Trophoblast cell (in vitro differentiated cells and primary cell): Measurements from ENCODE around the gene EME1.
"Not testable (repeated sequence)": the region's sequence is repeated elsewhere in the genome, so short reads cannot be mapped to it uniquely, and the experiment has no call there.

Experiments
- DNase-seq, 2 donors: peaks; one replicate each; pipeline ENCODE4 v3.0.0-alpha.2; 2016
- H2AFZ ChIP-seq: 2 replicates; pipeline ENCODE4 v1.6.1; 2013; ENCODE audit warnings: low read length, moderate library complexity, mild to moderate bottlenecking; ENCODE audit not compliant: insufficient read depth, poor library complexity
- H2AK5ac ChIP-seq: 2 replicates; pipeline ENCODE4 v1.6.1; 2013; ENCODE audit warnings: mild to moderate bottlenecking, low read length
- H2BK120ac ChIP-seq: 2 replicates; pipeline ENCODE4 v1.6.1; 2013; ENCODE audit warnings: low read length, mild to moderate bottlenecking, moderate library complexity; ENCODE audit not compliant: insufficient read depth, poor library complexity
- H2BK12ac ChIP-seq: 2 replicates; pipeline ENCODE4 v1.6.1; 2013; ENCODE audit warnings: mild to moderate bottlenecking, low read length, moderate library complexity
- H2BK5ac ChIP-seq: 2 replicates; pipeline ENCODE4 v1.6.1; 2013; ENCODE audit warnings: low read length, low read depth, moderate library complexity, mild to moderate bottlenecking; ENCODE audit not compliant: poor library complexity
- H3K14ac ChIP-seq: 2 replicates; pipeline ENCODE4 v1.6.1; 2013; ENCODE audit warnings: mild to moderate bottlenecking, low read length
- H3K18ac ChIP-seq: 2 replicates; pipeline ENCODE4 v1.6.1; 2013; ENCODE audit warnings: mild to moderate bottlenecking, low read length
- H3K23ac ChIP-seq: 2 replicates; pipeline ENCODE4 v1.6.1; 2013; ENCODE audit warnings: low read length
- H3K27ac ChIP-seq: 2 replicates; pipeline ENCODE4 v1.5.1; 2013; ENCODE audit warnings: low read depth, mild to moderate bottlenecking, inconsistent platforms, low read length, moderate library complexity
- H3K27me3 ChIP-seq: 2 replicates; pipeline ENCODE4 v1.6.1; 2013; ENCODE audit warnings: inconsistent platforms, mild to moderate bottlenecking, low read length, moderate library complexity; ENCODE audit not compliant: insufficient read depth
- H3K36me3 ChIP-seq, 2 experiments: 1 replicate in 1 of 2; 2 replicates in 1 of 2; pipeline ENCODE4 v1.6.1; 2013; ENCODE audit warnings: low read length in 2 of 2, mild to moderate bottlenecking in 2 of 2, moderate library complexity in 1 of 2; ENCODE audit not compliant: insufficient read depth in 2 of 2, control insufficient read depth in 1 of 2
- H3K4ac ChIP-seq: 2 replicates; pipeline ENCODE4 v1.6.1; 2013; ENCODE audit warnings: low read depth, mild to moderate bottlenecking, low read length, moderate library complexity
- H3K4me1 ChIP-seq, 2 experiments: 1 replicate in 1 of 2; 2 replicates in 1 of 2; pipeline ENCODE4 v1.6.1; 2013; ENCODE audit warnings: low read length in 2 of 2, mild to moderate bottlenecking in 2 of 2, moderate library complexity in 1 of 2; ENCODE audit not compliant: insufficient read depth in 2 of 2, control insufficient read depth in 1 of 2
- H3K4me2 ChIP-seq: 2 replicates; pipeline ENCODE4 v1.6.1; 2013; ENCODE audit warnings: inconsistent platforms, mild to moderate bottlenecking, low read length, moderate library complexity
- H3K4me3 ChIP-seq: 2 replicates; pipeline ENCODE4 v1.5.1; 2013; ENCODE audit warnings: mild to moderate bottlenecking, low read depth, low read length, inconsistent platforms
- H3K79me1 ChIP-seq: one replicate; pipeline ENCODE4 v1.6.1; 2013; ENCODE audit warnings: low read length
- H3K79me2 ChIP-seq: 2 replicates; pipeline ENCODE4 v1.6.1; 2013; ENCODE audit warnings: low read length, mild to moderate bottlenecking; ENCODE audit not compliant: control insufficient read depth, insufficient read depth, poor library complexity
- H3K9ac ChIP-seq: 2 replicates; pipeline ENCODE4 v1.6.1; 2013; ENCODE audit warnings: mild to moderate bottlenecking, low read length
- H3K9me3 ChIP-seq: 2 replicates; pipeline ENCODE4 v1.6.1; 2013; ENCODE audit warnings: low read depth, mild to moderate bottlenecking, control low read depth, inconsistent platforms, low read length; ENCODE audit not compliant: insufficient read depth
- H4K12ac ChIP-seq: 2 replicates; pipeline ENCODE4 v1.6.1; 2013; ENCODE audit warnings: low read depth, mild to moderate bottlenecking, low read length, moderate library complexity
- H4K8ac ChIP-seq: 2 replicates; pipeline ENCODE4 v1.6.1; 2013; ENCODE audit warnings: low read depth, mild to moderate bottlenecking, low read length, moderate library complexity
- H4K91ac ChIP-seq: one replicate; pipeline ENCODE4 v1.6.1; 2013; ENCODE audit warnings: low read depth, mild to moderate bottlenecking, low read length, moderate library complexity
- WGBS: extraction: QIAGEN DNeasy Blood & Tissue Kit; methylation state at CpG from one replicate; pipeline ENCODE4 v1.1.7; 2013; ENCODE audit warnings: missing lambda C conversion rate; ENCODE audit not compliant: insufficient read length, insufficient coverage; ENCODE audit errors: extremely low coverage; 5-methylcytosine and 5-hydroxymethylcytosine counted together

Gene EME1

DNA sequence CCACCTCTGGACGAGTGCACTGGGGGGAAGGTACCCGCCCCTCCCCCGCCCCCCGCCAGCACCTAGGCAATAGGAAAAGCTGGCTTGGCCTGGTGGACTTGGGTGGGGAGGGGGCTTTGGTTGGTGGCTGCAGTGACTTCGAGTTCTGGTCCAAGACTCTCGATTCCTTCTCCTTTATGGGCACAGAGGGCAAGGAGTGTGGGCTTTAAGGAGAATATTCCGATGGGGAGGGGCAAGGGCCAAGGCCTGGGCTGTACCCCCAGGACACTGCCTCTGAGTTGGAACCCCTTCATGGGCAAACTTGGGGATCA, 53.4 kb downstream of the EME1 start:
- Histone ChIP-seq H3K23ac (no peak overlapping the region), H3K9ac (no peak overlapping the region), H3K4me3 (peak overlapping the region; percentile 74), H4K12ac (peak overlapping the region; percentile 80), H3K79me1 (peaks cover 33% of the 10 kb centered on the region), H3K9me3 (no peaks in the 10 kb centered on the region), H3K27me3 (no peaks in the 10 kb centered on the region), H3K27ac (peak overlapping the region; percentile 80), H3K4ac (peak overlapping the region; percentile 51), H3K79me2 (peaks cover 16% of the 10 kb centered on the region), H2BK120ac (peak overlapping the region; percentile 52), H2BK5ac (peak overlapping the region; percentile 78), H3K14ac (peak overlapping the region; percentile 38), H2BK12ac (peak overlapping the region; percentile 84), H2AK5ac (peak overlapping the region; percentile 18), H4K91ac (peak overlapping the region; percentile 72), H3K18ac (peak overlapping the region; percentile 72), H3K4me1 (peaks cover 43 to 53% of the 10 kb centered on the region in 2 experiments), H3K36me3 (no peaks in the 10 kb centered on the region), H4K8ac (peak overlapping the region; percentile 59), H3K4me2 (peak overlapping the region; percentile 62), H2AFZ (peak overlapping the region; percentile 39)
- WGBS = no CpG with 5 or more reads among the region's 7 CpGs
- no peak for DNase-seq

DNA sequence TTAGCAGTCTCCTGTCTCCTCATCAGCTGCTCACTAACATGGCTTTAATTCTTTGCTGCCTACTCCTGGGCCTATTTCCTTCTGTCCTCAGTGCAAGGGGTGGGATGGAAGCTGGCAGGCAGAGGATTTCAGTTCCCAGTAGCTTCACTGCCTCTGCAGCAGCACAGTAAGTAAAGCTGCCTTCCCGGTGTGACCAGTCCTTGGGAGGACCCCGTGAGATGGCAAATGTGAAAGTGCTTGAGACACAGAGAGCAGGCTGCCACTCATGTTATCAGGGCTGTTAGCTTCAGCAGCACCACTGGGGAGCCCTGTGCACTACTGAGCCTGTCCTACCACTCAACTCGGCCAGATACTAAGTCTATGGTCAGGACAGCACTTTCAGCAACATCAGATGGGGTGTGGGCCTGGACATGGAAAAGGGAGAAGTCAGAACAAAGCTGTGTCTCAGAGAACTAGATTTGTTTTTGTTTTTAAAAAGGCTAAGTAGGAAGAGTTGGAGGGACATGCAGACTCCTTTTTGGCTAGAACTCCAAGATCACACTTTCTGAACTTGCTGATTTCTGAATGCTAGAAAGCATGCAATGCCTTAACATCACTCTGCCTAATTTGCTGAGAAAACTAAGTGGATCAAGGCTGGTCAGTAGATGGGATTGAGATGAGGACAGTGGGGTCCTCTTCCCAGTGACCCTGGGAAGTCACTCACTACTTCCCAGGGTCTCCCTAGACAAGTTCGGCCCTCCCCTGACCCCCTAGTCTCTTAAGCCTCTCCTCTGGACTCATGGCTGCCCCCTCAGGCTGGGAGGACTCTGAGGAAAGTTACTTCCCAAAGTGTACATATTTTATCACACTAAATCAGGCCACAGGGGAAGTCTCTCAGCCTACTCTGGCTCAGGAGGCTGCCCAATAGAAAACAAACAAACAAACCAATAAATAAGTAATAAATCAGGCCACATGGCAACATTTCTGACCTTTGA, 54.1 kb downstream of the EME1 start:
- Histone ChIP-seq H3K9me3 (no peaks in the 10 kb centered on the region), H3K4me1 (peaks cover 46 to 59% of the 10 kb centered on the region in 2 experiments), H3K4me2 (peak overlapping the region; percentile 62), H3K14ac (peak overlapping the region; percentile 38), H2BK120ac (peak overlapping the region; percentile 52), H2BK12ac (peak overlapping the region; percentile 84), H4K12ac (peak overlapping the region; percentile 80), H3K27me3 (no peaks in the 10 kb centered on the region), H3K23ac (no peak overlapping the region), H2BK5ac (peak overlapping the region; percentile 78), H3K36me3 (no peaks in the 10 kb centered on the region), H3K79me1 (peaks cover 34% of the 10 kb centered on the region), H3K4ac (peak overlapping the region; percentile 51), H3K27ac (peak overlapping the region; percentile 73), H3K18ac (peak overlapping the region; percentile 72), H4K91ac (peak overlapping the region; percentile 72), H3K79me2 (peaks cover 16% of the 10 kb centered on the region), H3K4me3 (peak overlapping the region; percentile 65), H2AK5ac (peak overlapping the region; percentile 18), H3K9ac (no peak overlapping the region), H4K8ac (peak overlapping the region; percentile 59), H2AFZ (peak overlapping the region; percentile 39)
- peak in 1 of 2 donors; percentile 29 for DNase-seq
- WGBS = no CpG with 5 or more reads among the region's 4 CpGs

GRCh38 chr17:50428126-50428525, 55.1 kb downstream of the EME1 start:
- not testable (repeated sequence) for H2AFZ ChIP-seq, H2BK5ac ChIP-seq, H3K23ac ChIP-seq, H3K9ac ChIP-seq, H3K9me3 ChIP-seq, H3K4me2 ChIP-seq, H2AK5ac ChIP-seq, H3K27me3 ChIP-seq, H2BK120ac ChIP-seq, H4K8ac ChIP-seq, H4K91ac ChIP-seq, DNase-seq, H3K4me3 ChIP-seq, H3K36me3 ChIP-seq, H4K12ac ChIP-seq, H3K14ac ChIP-seq, H2BK12ac ChIP-seq, H3K18ac ChIP-seq
- Histone ChIP-seq H3K4me1 (peaks cover 49 to 63% of the 10 kb centered on the region in 2 experiments), H3K27ac (peak overlapping the region; percentile 12), H3K79me2 (peaks cover 16% of the 10 kb centered on the region), H3K79me1 (peaks cover 34% of the 10 kb centered on the region), H3K4ac (peak overlapping the region; percentile 29)
- WGBS = no CpG with 5 or more reads among the region's 6 CpGs

DNA sequence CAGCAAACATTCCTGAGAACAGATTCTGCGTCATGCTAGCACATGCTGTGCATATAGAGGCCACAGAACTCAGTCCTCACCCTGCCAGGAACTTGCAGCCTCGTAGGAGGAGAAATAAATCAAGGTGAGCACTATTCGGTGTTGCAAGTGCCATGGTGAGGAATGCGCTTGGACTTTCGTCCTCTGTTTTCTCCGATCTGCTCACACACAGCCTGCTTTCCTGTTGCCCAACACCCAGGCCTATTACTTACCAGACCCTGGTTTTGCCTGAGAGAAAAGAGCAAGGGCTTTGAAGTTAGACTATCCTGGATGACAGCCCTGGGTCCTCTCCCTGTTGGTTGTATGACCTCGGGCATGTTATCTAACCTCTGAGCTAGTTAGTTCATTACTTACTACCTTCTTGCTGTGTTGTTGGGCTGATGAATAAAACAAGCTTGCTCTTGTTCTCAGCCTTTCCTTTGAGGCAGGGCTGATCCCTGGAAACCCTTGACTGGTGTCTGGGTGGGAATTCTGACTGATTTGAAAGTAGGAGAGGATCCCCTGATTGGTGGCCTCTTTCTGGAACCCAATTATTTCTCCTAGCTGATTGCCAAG, 55.9 kb downstream of the EME1 start:
- peak overlapping the region; percentile 70 for H3K27ac ChIP-seq
- H3K79me1 ChIP-seq = peaks cover 34% of the 10 kb centered on the region
- peak overlapping the region; percentile 46 for H3K4me2 ChIP-seq
- peak overlapping the region; percentile 61 for H2BK12ac ChIP-seq
- no peak overlapping the region for H3K9ac ChIP-seq
- peaks cover 2 to 4% of the 10 kb centered on the region in 2 experiments for H3K36me3 ChIP-seq
- no peak overlapping the region for H3K4ac ChIP-seq
- H4K91ac ChIP-seq = peak overlapping the region; percentile 10
- H2BK5ac ChIP-seq = peak overlapping the region; percentile 45
- H3K23ac ChIP-seq = no peak overlapping the region
- no peaks in the 10 kb centered on the region for H3K9me3 ChIP-seq
- H2AFZ ChIP-seq = no peak overlapping the region
- H3K4me1 ChIP-seq = peaks cover 45 to 59% of the 10 kb centered on the region in 2 experiments
- H3K79me2 ChIP-seq = peaks cover 16% of the 10 kb centered on the region
- H2BK120ac ChIP-seq = peak overlapping the region; percentile 41
- no CpG with 5 or more reads among the region's 7 CpGs for WGBS
- DNase-seq = peak; percentile 92 to 93
- H3K14ac ChIP-seq = no peak overlapping the region
- H4K8ac ChIP-seq = peak overlapping the region; percentile 32
- H3K18ac ChIP-seq = no peak overlapping the region
- no peak overlapping the region for H4K12ac ChIP-seq
- no peak overlapping the region for H3K4me3 ChIP-seq
- no peaks in the 10 kb centered on the region for H3K27me3 ChIP-seq
- no peak overlapping the region for H2AK5ac ChIP-seq
